GM23338 (cell line): ENCODE measurements around the gene SELENON. TPM values are rescaled to one million over a fixed set of nuclear protein-coding genes. Genes with fewer than 3 reads are reported as not detected.

Source experiments
- ATAC-seq: fragments of 200-7000 bp; cut with Tn5 transposase; 3 replicates; pipeline ENCODE4 v1.9.1; 2020
- DNase-seq: peaks from one replicate; pipeline ENCODE4 v3.0.0-alpha.2; 2015; ENCODE audit warnings: low spot score
- H2AFZ ChIP-seq: fragments of 200-600 bp; sonication (generic); 2 replicates; pipeline ENCODE4 v1.8.0; 2016; ENCODE audit warnings: antibody characterized with exemption, mild to moderate bottlenecking, moderate library complexity
- H3F3A ChIP-seq: fragments of 200-600 bp; sonication (generic); replicated peaks from 2 replicates; pipeline ENCODE4 v1.8.0; 2017; ENCODE audit warnings: antibody characterized with exemption, mixed run types, low read depth
- H3K27ac ChIP-seq: fragments of 200-600 bp; sonication (generic); 2 replicates; pipeline ENCODE4 v1.6.1; 2016; ENCODE audit warnings: low read depth
- H3K27me3 ChIP-seq: fragments of 200-600 bp; sonication (generic); 2 replicates; pipeline ENCODE4 v1.8.0; 2016; ENCODE audit warnings: mild to moderate bottlenecking, mixed run types, moderate library complexity; ENCODE audit not compliant: insufficient read depth
- H3K36me3 ChIP-seq: fragments of 200-600 bp; sonication (generic); 2 replicates; pipeline ENCODE4 v1.8.0; 2016; ENCODE audit warnings: mild to moderate bottlenecking; ENCODE audit not compliant: insufficient read depth
- H3K4me1 ChIP-seq: fragments of 200-600 bp; sonication (generic); 2 replicates; pipeline ENCODE4 v1.8.0; 2016; ENCODE audit warnings: mild to moderate bottlenecking, moderate library complexity; ENCODE audit not compliant: insufficient read depth
- H3K4me2 ChIP-seq: fragments of 200-600 bp; sonication (generic); 2 replicates; pipeline ENCODE4 v1.7.1; 2017; ENCODE audit warnings: mixed run types
- H3K4me3 ChIP-seq: fragments of 200-600 bp; sonication (generic); 2 replicates; pipeline ENCODE4 v1.6.1; 2016; ENCODE audit warnings: mixed run types
- H3K79me2 ChIP-seq: fragments of 200-600 bp; sonication (generic); replicated peaks from 2 replicates; pipeline ENCODE4 v1.8.0; 2017; ENCODE audit warnings: mild to moderate bottlenecking; ENCODE audit not compliant: insufficient read depth
- H3K9me2 ChIP-seq: fragments of 200-600 bp; sonication (generic); 2 replicates; pipeline ENCODE4 v1.8.0; 2017; ENCODE audit not compliant: insufficient read depth
- H4K20me1 ChIP-seq: fragments of 200-600 bp; sonication (generic); replicated peaks from 2 replicates; pipeline ENCODE4 v1.8.0; 2017; ENCODE audit warnings: mild to moderate bottlenecking; ENCODE audit not compliant: insufficient read depth
- H3K27ac Mint-ChIP-seq: 2 replicates; pipeline ENCODE4 v1.8.0; 2020; ENCODE audit warnings: inconsistent platforms, mild to moderate bottlenecking, moderate library complexity, mixed read lengths
- H3K27me3 Mint-ChIP-seq: 3 replicates; pipeline ENCODE4 v1.8.0; 2022; ENCODE audit warnings: low read depth, mild to moderate bottlenecking, moderate library complexity, mixed read lengths, inconsistent platforms; ENCODE audit not compliant: insufficient read depth, poor library complexity
- H3K36me3 Mint-ChIP-seq: 3 replicates; pipeline ENCODE4 v1.8.0; 2021; ENCODE audit warnings: low read depth, mild to moderate bottlenecking, inconsistent platforms, moderate library complexity, mixed read lengths
- H3K4me1 Mint-ChIP-seq: 3 replicates; pipeline ENCODE4 v1.8.0; 2020; ENCODE audit warnings: mild to moderate bottlenecking, inconsistent platforms, mixed read lengths
- H3K4me3 Mint-ChIP-seq: 3 replicates; pipeline ENCODE4 v1.8.0; 2021; ENCODE audit warnings: moderate library complexity, mild to moderate bottlenecking, inconsistent platforms, mixed read lengths
- H3K9me3 Mint-ChIP-seq: 3 replicates; pipeline ENCODE4 v1.8.0; 2020; ENCODE audit warnings: moderate library complexity, mild to moderate bottlenecking, inconsistent platforms, mixed read lengths
- EZH2 ChIP-seq: fragments of 200-600 bp; sonication (generic); IDR thresholded peaks from one replicate; pipeline ENCODE4 v1.8.0; 2017; ENCODE audit warnings: antibody characterized with exemption, mild to moderate bottlenecking, low read depth; ENCODE audit not compliant: unreplicated experiment
- NANOG ChIP-seq: IDR thresholded peaks from 2 replicates; pipeline ENCODE4 v1.6.1; 2016; ENCODE audit warnings: antibody characterized with exemption, borderline replicate concordance
- STAT1 ChIP-seq: IDR thresholded peaks from one replicate; pipeline ENCODE4 v1.6.1; 2016; ENCODE audit warnings: antibody characterized with exemption; ENCODE audit not compliant: unreplicated experiment
- ZNF114 ChIP-seq: fragments of 250-450 bp; sonication (Bioruptor Pico); IDR thresholded peaks from 2 replicates; pipeline ENCODE4 v1.5.0; 2020; ENCODE audit warnings: mild to moderate bottlenecking, moderate library complexity
- polyA plus RNA-seq: library from polyadenylated mRNA; unstranded; fragments of >200 nt; fragmentation: Nextera tagmentation; extraction: Ambion mirVana; gene quantifications from 2 replicates; pipeline ENCODE4 v1.2.1, GENCODE V29; 2016
- total RNA-seq: library from RNA; depleted of rRNA; stranded (reverse); fragments of >200 nt; shearing (Covaris generic); gene quantifications from 2 replicates; pipeline ENCODE4 v1.2.3, GENCODE V29; 2014
- TF ChIP-seq, protein P1 (sequence below): IDR thresholded peaks from one replicate; pipeline ENCODE4 v1.6.1; 2018; ENCODE audit warnings: antibody characterized with exemption; ENCODE audit not compliant: unreplicated experiment
- TF ChIP-seq, protein P2 (sequence below): IDR thresholded peaks from 2 replicates; pipeline ENCODE4 v1.6.1; 2016; ENCODE audit warnings: antibody characterized with exemption

The SELENON gene
- total and polyA plus RNA-seq, 2 experiments from 2014 or later: 17.9 to 93.2 TPM

GRCh38 chr1:25821112-25821476, 21.1 kb downstream of the SELENON start (continued):
- TF ChIP-seq, protein P1, sequence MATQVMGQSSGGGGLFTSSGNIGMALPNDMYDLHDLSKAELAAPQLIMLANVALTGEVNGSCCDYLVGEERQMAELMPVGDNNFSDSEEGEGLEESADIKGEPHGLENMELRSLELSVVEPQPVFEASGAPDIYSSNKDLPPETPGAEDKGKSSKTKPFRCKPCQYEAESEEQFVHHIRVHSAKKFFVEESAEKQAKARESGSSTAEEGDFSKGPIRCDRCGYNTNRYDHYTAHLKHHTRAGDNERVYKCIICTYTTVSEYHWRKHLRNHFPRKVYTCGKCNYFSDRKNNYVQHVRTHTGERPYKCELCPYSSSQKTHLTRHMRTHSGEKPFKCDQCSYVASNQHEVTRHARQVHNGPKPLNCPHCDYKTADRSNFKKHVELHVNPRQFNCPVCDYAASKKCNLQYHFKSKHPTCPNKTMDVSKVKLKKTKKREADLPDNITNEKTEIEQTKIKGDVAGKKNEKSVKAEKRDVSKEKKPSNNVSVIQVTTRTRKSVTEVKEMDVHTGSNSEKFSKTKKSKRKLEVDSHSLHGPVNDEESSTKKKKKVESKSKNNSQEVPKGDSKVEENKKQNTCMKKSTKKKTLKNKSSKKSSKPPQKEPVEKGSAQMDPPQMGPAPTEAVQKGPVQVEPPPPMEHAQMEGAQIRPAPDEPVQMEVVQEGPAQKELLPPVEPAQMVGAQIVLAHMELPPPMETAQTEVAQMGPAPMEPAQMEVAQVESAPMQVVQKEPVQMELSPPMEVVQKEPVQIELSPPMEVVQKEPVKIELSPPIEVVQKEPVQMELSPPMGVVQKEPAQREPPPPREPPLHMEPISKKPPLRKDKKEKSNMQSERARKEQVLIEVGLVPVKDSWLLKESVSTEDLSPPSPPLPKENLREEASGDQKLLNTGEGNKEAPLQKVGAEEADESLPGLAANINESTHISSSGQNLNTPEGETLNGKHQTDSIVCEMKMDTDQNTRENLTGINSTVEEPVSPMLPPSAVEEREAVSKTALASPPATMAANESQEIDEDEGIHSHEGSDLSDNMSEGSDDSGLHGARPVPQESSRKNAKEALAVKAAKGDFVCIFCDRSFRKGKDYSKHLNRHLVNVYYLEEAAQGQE: no peak
- TF ChIP-seq NANOG (no peak), STAT1 (no peak), EZH2 (no peak), ZNF114 (CRISPR knock-in tag) (no peak)

DNA sequence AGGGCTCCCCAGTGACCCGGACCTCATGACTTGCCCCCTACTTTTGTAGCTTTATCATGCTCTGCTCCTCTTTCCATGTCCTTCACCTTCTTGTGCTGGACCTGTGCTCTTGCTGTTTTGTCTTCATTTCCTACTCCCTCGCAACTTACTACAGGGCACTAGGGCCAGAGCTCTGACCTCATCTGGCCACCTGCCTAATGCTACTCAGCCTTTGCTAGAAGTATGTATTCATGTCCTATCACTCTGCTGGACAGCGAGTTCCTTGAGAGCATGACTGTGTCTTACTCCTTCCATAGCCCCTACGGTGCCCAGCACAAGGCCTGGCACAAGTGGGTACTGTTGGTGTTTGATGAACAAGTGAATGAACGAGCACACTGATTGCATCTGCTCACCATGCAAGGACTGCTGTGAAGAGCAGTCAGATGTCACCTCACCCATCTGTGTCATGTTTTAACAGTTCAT, 21.7 kb downstream of the SELENON start:
- 0 out of 2 replicates have a peak, but pooled peaks cover 6% of the 10 kb centered on the region for H4K20me1 ChIP-seq
- no peak overlapping the region for H3K27ac ChIP-seq
- peaks cover 24% of the 10 kb centered on the region for H3K4me1 ChIP-seq
- H3K4me2 ChIP-seq: peak overlapping the region; percentile 99; the same call in 1 of the 2 replicates
- peak overlapping the region; percentile 85 for H3K4me3 Mint-ChIP-seq
- H3K27ac Mint-ChIP-seq: no peak overlapping the region
- no peaks in the 10 kb centered on the region for H3K9me3 Mint-ChIP-seq
- H3F3A ChIP-seq: peaks cover 18% of the 10 kb centered on the region
- H2AFZ ChIP-seq: no peak overlapping the region
- H3K36me3 ChIP-seq: no peaks in the 10 kb centered on the region
- TF ChIP-seq STAT1 (no peak), NANOG (no peak)
- TF ChIP-seq, protein P2, sequence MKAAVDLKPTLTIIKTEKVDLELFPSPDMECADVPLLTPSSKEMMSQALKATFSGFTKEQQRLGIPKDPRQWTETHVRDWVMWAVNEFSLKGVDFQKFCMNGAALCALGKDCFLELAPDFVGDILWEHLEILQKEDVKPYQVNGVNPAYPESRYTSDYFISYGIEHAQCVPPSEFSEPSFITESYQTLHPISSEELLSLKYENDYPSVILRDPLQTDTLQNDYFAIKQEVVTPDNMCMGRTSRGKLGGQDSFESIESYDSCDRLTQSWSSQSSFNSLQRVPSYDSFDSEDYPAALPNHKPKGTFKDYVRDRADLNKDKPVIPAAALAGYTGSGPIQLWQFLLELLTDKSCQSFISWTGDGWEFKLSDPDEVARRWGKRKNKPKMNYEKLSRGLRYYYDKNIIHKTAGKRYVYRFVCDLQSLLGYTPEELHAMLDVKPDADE: no peak
- TF ChIP-seq, protein P1: no peak
- peaks cover 10% of the 10 kb centered on the region for H3K27me3 Mint-ChIP-seq
- no peaks in the 10 kb centered on the region for H3K9me2 ChIP-seq
- 0 out of 2 replicates have a peak, but pooled peaks cover 2% of the 10 kb centered on the region for H3K79me2 ChIP-seq
- ATAC-seq (no peak), DNase-seq (no peak)
- no peaks in the 10 kb centered on the region for H3K36me3 Mint-ChIP-seq
- peaks cover 30% of the 10 kb centered on the region for H3K4me1 Mint-ChIP-seq
- H3K27me3 ChIP-seq: peaks cover 13% of the 10 kb centered on the region
- no peak overlapping the region; the same call in 1 of the 2 replicates for H3K4me3 ChIP-seq
